ENCODE results near the gene CYP11A1.

The CYP11A1 gene

DNA sequence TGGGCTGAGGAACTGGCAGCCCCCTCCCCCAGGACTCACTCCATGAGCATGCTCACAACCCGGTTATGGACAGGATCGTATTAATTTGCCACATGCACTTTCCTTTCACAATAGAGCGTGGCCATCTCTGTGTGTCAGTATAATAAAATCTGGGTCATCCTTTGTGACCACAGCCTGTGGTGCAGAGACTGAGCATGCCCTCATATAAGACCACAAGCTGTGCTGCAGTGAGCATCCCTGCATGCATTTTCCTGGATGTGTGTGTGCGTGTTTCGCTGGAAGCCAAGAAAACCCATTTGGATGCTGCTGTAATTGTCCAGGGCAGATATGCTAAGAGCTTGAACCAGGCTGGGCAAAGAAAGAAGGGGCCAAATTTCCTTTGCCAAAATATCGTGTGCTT is 39.7 kb downstream of the CYP11A1 start:
- Histone ChIP-seq H3K4me3 (ENCODE audit: low read length) (no peak overlapping the region), H3K27me3 (ENCODE audit: insufficient read depth, low read length) (no peaks in the 10 kb centered on the region), H3K27ac (ENCODE audit: low read depth, low read length) (no peak overlapping the region), H3K9ac (ENCODE audit: low read depth, low read length) (no peak overlapping the region), H3K36me3 (ENCODE audit: insufficient read depth, low read length) (no peaks in the 10 kb centered on the region), H3K9me3 (ENCODE audit: insufficient read depth, low read depth, low read length) (no peaks in the 10 kb centered on the region), H3K4me1 (ENCODE audit: insufficient read depth, low read length) (0 out of 2 replicates have a peak, but pooled peaks cover 5% of the 10 kb centered on the region)
- WGBS = 90% methylated on average over 6 of the region's 6 CpGs

- 57% methylated on average over 4 of the region's 4 CpGs for WGBS
- no peaks in the 10 kb centered on the region for H3K9me3 ChIP-seq (ENCODE audit: insufficient read depth, low read depth, low read length)
- no peak overlapping the region for H3K27ac ChIP-seq (ENCODE audit: low read depth, low read length)
- no peak overlapping the region for H3K9ac ChIP-seq (ENCODE audit: low read depth, low read length)
- no peaks in the 10 kb centered on the region for H3K27me3 ChIP-seq (ENCODE audit: insufficient read depth, low read length)
- H3K4me3 ChIP-seq (ENCODE audit: low read length) = no peak overlapping the region
- H3K4me1 ChIP-seq (ENCODE audit: insufficient read depth, low read length) = 0 out of 2 replicates have a peak, but pooled peaks cover 5% of the 10 kb centered on the region
- H3K36me3 ChIP-seq (ENCODE audit: insufficient read depth, low read length) = no peaks in the 10 kb centered on the region
Observed at GRCh38 chr15:74326746-74327145, 40.7 kb downstream of the CYP11A1 start.

GRCh38 chr15:74324714-74325113 is 42.7 kb downstream of the CYP11A1 start:
- H3K4me1 ChIP-seq (ENCODE audit: insufficient read depth, low read length) = peaks cover 8% of the 10 kb centered on the region
- no peak overlapping the region for H3K4me3 ChIP-seq (ENCODE audit: low read length)
- no peaks in the 10 kb centered on the region for H3K9me3 ChIP-seq (ENCODE audit: insufficient read depth, low read depth, low read length)
- H3K27ac ChIP-seq (ENCODE audit: low read depth, low read length) = no peak overlapping the region
- 77% methylated on average over 3 of the region's 3 CpGs for WGBS
- no peaks in the 10 kb centered on the region for H3K36me3 ChIP-seq (ENCODE audit: insufficient read depth, low read length)
- H3K27me3 ChIP-seq (ENCODE audit: insufficient read depth, low read length) = no peaks in the 10 kb centered on the region
- H3K9ac ChIP-seq (ENCODE audit: low read depth, low read length) = no peak overlapping the region

GRCh38 chr15:74322558-74323180 is 44.8 kb downstream of the CYP11A1 start:
- no peak overlapping the region for H3K4me3 ChIP-seq (ENCODE audit: low read length)
- H3K9me3 ChIP-seq (ENCODE audit: insufficient read depth, low read depth, low read length) = no peaks in the 10 kb centered on the region
- no peaks in the 10 kb centered on the region for H3K36me3 ChIP-seq (ENCODE audit: insufficient read depth, low read length)
- no peaks in the 10 kb centered on the region for H3K27me3 ChIP-seq (ENCODE audit: insufficient read depth, low read length)
- no peak overlapping the region for H3K27ac ChIP-seq (ENCODE audit: low read depth, low read length)
- H3K9ac ChIP-seq (ENCODE audit: low read depth, low read length) = no peak overlapping the region
- 37% methylated on average over 6 of the region's 6 CpGs for WGBS
- peaks cover 19% of the 10 kb centered on the region for H3K4me1 ChIP-seq (ENCODE audit: insufficient read depth, low read length)

DNA sequence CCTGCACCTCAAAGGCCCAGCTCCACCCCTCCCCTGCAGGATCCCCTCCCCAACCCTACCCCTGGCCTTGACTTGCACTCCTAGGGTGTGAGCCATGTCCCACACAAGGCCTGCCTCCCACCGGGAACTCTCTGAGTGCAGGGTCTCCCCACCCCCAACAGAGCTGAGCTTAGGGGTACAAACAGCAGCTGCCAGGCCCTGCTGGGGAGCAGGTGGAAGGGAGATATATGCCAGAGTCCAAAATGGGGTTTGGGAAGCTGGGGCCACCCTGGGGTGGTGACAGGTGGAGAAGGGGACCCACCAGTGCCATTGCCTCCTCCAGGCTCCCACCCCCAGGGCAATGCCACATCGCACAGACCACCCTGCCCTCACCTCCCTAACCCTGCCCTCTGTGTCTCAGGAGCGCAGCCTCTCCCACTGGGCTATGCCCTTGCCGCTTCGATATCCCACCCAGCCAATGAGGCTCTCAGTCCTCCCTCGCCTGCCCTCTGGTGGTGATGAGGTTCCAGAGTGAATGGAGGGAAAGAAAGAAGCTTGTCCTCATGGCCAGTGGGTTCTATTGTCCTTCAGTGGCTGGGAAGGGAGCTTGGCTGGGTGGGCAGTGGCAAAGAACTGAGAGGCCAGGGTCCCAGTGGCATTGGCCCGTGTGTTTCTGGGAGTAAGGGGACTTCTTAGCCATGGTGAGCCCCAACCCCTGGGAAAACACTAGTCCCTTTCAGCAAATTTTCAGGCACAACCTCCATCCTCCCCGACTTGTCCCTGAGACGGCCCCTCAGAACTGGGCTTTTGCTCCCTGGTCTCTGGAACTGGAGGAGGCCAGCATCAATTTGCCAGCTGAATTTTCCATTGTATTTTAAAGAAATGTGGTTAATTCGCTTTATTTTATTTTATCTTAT is 46.8 kb downstream of the CYP11A1 start:
- Histone ChIP-seq H3K27me3 (ENCODE audit: insufficient read depth, low read length) (no peaks in the 10 kb centered on the region), H3K27ac (ENCODE audit: low read depth, low read length) (peak overlapping the region; percentile 63), H3K4me3 (ENCODE audit: low read length) (no peak overlapping the region), H3K36me3 (ENCODE audit: insufficient read depth, low read length) (no peaks in the 10 kb centered on the region), H3K4me1 (ENCODE audit: insufficient read depth, low read length) (peaks cover 24% of the 10 kb centered on the region), H3K9me3 (ENCODE audit: insufficient read depth, low read depth, low read length) (no peaks in the 10 kb centered on the region), H3K9ac (ENCODE audit: low read depth, low read length) (no peak overlapping the region)
- WGBS = 81% methylated on average over 9 of the region's 10 CpGs

GRCh38 chr15:74319596-74320351 is 47.7 kb downstream of the CYP11A1 start:
- H3K4me1 ChIP-seq (ENCODE audit: insufficient read depth, low read length) = peaks cover 28% of the 10 kb centered on the region
- no peaks in the 10 kb centered on the region for H3K27me3 ChIP-seq (ENCODE audit: insufficient read depth, low read length)
- H3K9ac ChIP-seq (ENCODE audit: low read depth, low read length) = peak overlapping the region; percentile 23; the same call in 1 of the 2 replicates
- WGBS = 33% methylated on average over 8 of the region's 8 CpGs
- H3K36me3 ChIP-seq (ENCODE audit: insufficient read depth, low read length) = no peaks in the 10 kb centered on the region
- H3K9me3 ChIP-seq (ENCODE audit: insufficient read depth, low read depth, low read length) = no peaks in the 10 kb centered on the region
- no peak overlapping the region for H3K4me3 ChIP-seq (ENCODE audit: low read length)
- peak overlapping the region; percentile 63 for H3K27ac ChIP-seq (ENCODE audit: low read depth, low read length)

GRCh38 chr15:74319138-74319460 is 48.3 kb downstream of the CYP11A1 start:
- H3K9ac ChIP-seq (ENCODE audit: low read depth, low read length) = no peak overlapping the region
- H3K4me1 ChIP-seq (ENCODE audit: insufficient read depth, low read length) = peaks cover 31% of the 10 kb centered on the region
- WGBS = 94% methylated on average over 5 of the region's 5 CpGs
- no peaks in the 10 kb centered on the region for H3K9me3 ChIP-seq (ENCODE audit: insufficient read depth, low read depth, low read length)
- peak overlapping the region; percentile 54; the same call in 1 of the 2 replicates for H3K27ac ChIP-seq (ENCODE audit: low read depth, low read length)
- H3K4me3 ChIP-seq (ENCODE audit: low read length) = no peak overlapping the region
- H3K27me3 ChIP-seq (ENCODE audit: insufficient read depth, low read length) = no peaks in the 10 kb centered on the region
- H3K36me3 ChIP-seq (ENCODE audit: insufficient read depth, low read length) = no peaks in the 10 kb centered on the region

- Histone ChIP-seq H3K36me3 (ENCODE audit: insufficient read depth, low read length) (no peaks in the 10 kb centered on the region), H3K27ac (ENCODE audit: low read depth, low read length) (no peak overlapping the region), H3K4me1 (ENCODE audit: insufficient read depth, low read length) (peaks cover 31% of the 10 kb centered on the region), H3K9me3 (ENCODE audit: insufficient read depth, low read depth, low read length) (no peaks in the 10 kb centered on the region), H3K4me3 (ENCODE audit: low read length) (no peak overlapping the region), H3K27me3 (ENCODE audit: insufficient read depth, low read length) (no peaks in the 10 kb centered on the region), H3K9ac (ENCODE audit: low read depth, low read length) (no peak overlapping the region)
- WGBS = 90% methylated on average over 6 of the region's 6 CpGs
Observed at GRCh38 chr15:74318376-74319137, 48.9 kb downstream of the CYP11A1 start.

DNA sequence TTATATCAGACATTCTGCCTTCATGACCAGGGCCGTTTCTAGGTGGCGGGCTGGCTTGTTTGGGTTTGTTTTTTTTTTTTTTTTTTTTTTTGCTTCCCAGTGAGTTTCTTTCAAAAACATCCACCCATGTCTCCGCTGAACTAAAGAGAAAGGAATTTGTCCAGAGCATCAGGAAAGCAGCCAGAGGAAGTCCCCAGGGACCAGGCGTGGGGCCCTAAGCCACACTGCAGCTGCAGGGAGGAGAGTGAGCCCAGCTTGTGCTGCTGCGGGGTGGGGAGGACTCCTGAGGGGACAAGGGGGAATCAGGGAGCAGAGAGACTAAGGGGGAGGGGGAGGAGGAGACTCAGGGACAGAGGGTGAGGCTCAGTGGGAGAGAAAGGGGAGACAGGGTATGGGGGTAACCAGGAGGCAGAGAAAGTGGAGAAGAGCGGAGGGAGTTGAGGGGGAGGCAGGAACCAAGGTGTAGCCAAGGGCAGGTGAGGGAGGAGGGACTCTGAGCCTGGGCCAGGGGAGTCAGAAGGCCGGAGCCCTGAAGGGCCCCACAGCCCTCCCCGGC is 49.5 kb downstream of the CYP11A1 start:
- no peak overlapping the region for H3K9ac ChIP-seq (ENCODE audit: low read depth, low read length)
- peaks cover 31% of the 10 kb centered on the region for H3K4me1 ChIP-seq (ENCODE audit: insufficient read depth, low read length)
- no peaks in the 10 kb centered on the region for H3K9me3 ChIP-seq (ENCODE audit: insufficient read depth, low read depth, low read length)
- no peak overlapping the region for H3K4me3 ChIP-seq (ENCODE audit: low read length)
- no peaks in the 10 kb centered on the region for H3K27me3 ChIP-seq (ENCODE audit: insufficient read depth, low read length)
- no peaks in the 10 kb centered on the region for H3K36me3 ChIP-seq (ENCODE audit: insufficient read depth, low read length)
- H3K27ac ChIP-seq (ENCODE audit: low read depth, low read length) = no peak overlapping the region
- WGBS = 52% methylated on average over 7 of the region's 8 CpGs

DNA sequence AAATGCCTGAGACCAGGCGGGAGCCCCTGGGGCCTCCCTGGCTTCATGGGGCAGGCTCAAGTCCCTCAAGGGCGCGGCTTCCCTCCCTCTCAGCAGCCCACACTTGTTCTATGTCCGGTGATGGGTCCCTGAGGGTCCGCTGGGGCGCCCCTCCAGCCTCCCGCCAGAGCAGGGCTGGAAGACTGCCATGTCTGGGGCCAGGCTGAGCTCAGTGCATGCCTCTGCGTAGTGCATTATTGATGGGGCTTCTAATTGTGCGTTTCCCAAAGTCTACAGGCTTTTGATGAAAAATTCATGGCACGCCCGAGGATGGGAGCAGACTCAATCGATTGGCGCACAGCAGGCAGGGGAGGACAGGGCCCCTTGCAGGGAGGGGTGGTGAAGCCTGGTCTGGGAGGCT is 51.3 kb downstream of the CYP11A1 start:
- H3K27me3 ChIP-seq (ENCODE audit: insufficient read depth, low read length) = no peaks in the 10 kb centered on the region
- H3K36me3 ChIP-seq (ENCODE audit: insufficient read depth, low read length) = no peaks in the 10 kb centered on the region
- H3K4me1 ChIP-seq (ENCODE audit: insufficient read depth, low read length) = peaks cover 34% of the 10 kb centered on the region
- 91% methylated on average over 13 of the region's 13 CpGs for WGBS
- no peak overlapping the region for H3K9ac ChIP-seq (ENCODE audit: low read depth, low read length)
- no peaks in the 10 kb centered on the region for H3K9me3 ChIP-seq (ENCODE audit: insufficient read depth, low read depth, low read length)
- no peak overlapping the region for H3K27ac ChIP-seq (ENCODE audit: low read depth, low read length)
- no peak overlapping the region for H3K4me3 ChIP-seq (ENCODE audit: low read length)

Measured in HUES64 (cell line).